K562 (cell line): ENCODE results near the gene NEURL2. TPM values are rescaled to one million over a fixed set of nuclear protein-coding genes. Genes with fewer than 3 reads are reported as not detected.

Experiments
- ATAC-seq: fragments of 200-7000 bp; cut with Tn5 transposase; 3 replicates; pipeline ENCODE4 v1.9.1; 2020; ENCODE audit warnings: moderate library complexity
- BruUV-seq: library from RNA; stranded (reverse); fragments of 400-500 nt; replicated peaks from 2 replicates; lab custom pipeline; 2021; lab: Mats Ljungman, UMichigan
- CTCF ChIA-PET: fragments of 300-600 bp; formaldehyde crosslinking; extraction: SDS; loops from one replicate; lab custom pipeline; 2021; ENCODE audit warnings: low intra/inter-chr PET ratio; lab: Yijun Ruan, JAX
- POLR2A ChIA-PET: fragments of 300-600, 350-650 bp; sonication (Branson Sonifier 250); formaldehyde crosslinking; extraction: SDS; loops from one replicate; lab custom pipeline; 2021; ENCODE audit warnings: antibody characterized with exemption, inconsistent platforms; lab: Yijun Ruan, JAX
- DNase-seq, 4 experiments: peaks; one replicate each; pipeline versions ENCODE4 v3.0.0 to v3.0.0-alpha.2; 2011 to 2018; ENCODE audit warnings: low spot score in 3 of 4, mixed read lengths in 3 of 4; ENCODE audit errors: extremely low read depth in 1 of 4
- FAIRE-seq: peaks from 2 replicates; lab custom pipeline; 2011; peaks lifted over from hg19 to GRCh38; lab: Jason Lieb, UNC
- H2AFZ ChIP-seq: 2 replicates; pipeline ENCODE4 v1.6.0; 2011; ENCODE audit warnings: low read depth, low read length, control low read depth, inconsistent platforms
- H3K27ac ChIP-seq: fragments of 200-600 bp; 3 replicates; pipeline ENCODE4 v1.8.0; 2011; ENCODE audit warnings: low read depth, mild to moderate bottlenecking, control low read depth, inconsistent platforms, low read length, moderate library complexity, mixed read lengths; ENCODE audit errors: extremely low read depth
- H3K27me3 ChIP-seq, 2 experiments: fragments of 300-600 bp in 1 of 2; 2 replicates in 1 of 2; 3 replicates in 1 of 2; pipeline versions ENCODE4 v1.6.0 to v1.8.0; 2011; ENCODE audit warnings: inconsistent platforms in 2 of 2, low read length in 2 of 2, mild to moderate bottlenecking in 1 of 2, mixed read lengths in 1 of 2, moderate library complexity in 1 of 2; ENCODE audit not compliant: control insufficient read depth in 2 of 2, insufficient read depth in 2 of 2
- H3K36me3 ChIP-seq: fragments of 300-600 bp; 3 replicates; pipeline ENCODE4 v1.8.0; 2011; ENCODE audit warnings: mild to moderate bottlenecking, low read length, inconsistent platforms; ENCODE audit not compliant: control insufficient read depth, insufficient read depth
- H3K4me1 ChIP-seq, 2 experiments: fragments of 200-600 bp in 1 of 2; replicated peaks in 1 of 2; 2 replicates in 1 of 2; 3 replicates in 1 of 2; pipeline versions ENCODE4 v1.5.1 to v1.8.0; 2011; ENCODE audit warnings: inconsistent platforms in 2 of 2, low read length in 2 of 2, mild to moderate bottlenecking in 1 of 2, mixed read lengths in 1 of 2, moderate library complexity in 1 of 2; ENCODE audit not compliant: control insufficient read depth in 2 of 2, insufficient read depth in 2 of 2
- H3K4me2 ChIP-seq: 2 replicates; pipeline ENCODE4 v1.6.1; 2011; ENCODE audit warnings: low read length, control low read depth, inconsistent platforms, mixed read lengths; ENCODE audit not compliant: insufficient read depth
- H3K4me3 ChIP-seq: fragments of 200-600 bp; sonication (generic), shearing (Covaris generic); 2 replicates; pipeline ENCODE4 v1.5.1; 2016; ENCODE audit warnings: control low read depth, inconsistent platforms
- H3K79me2 ChIP-seq: fragments of 200-600 bp; 3 replicates; pipeline ENCODE4 v1.8.0; 2011; ENCODE audit warnings: low read length, inconsistent platforms; ENCODE audit not compliant: control insufficient read depth, insufficient read depth
- H3K9ac ChIP-seq, 2 experiments: 2 replicates each; pipeline versions ENCODE4 v1.6.0 to v1.6.1; 2011; ENCODE audit warnings: low read depth in 2 of 2, low read length in 2 of 2, control low read depth in 1 of 2, inconsistent platforms in 1 of 2, mild to moderate bottlenecking in 1 of 2, mixed read lengths in 1 of 2; ENCODE audit not compliant: insufficient read depth in 1 of 2
- H3K9me1 ChIP-seq: one replicate; pipeline ENCODE4 v1.6.0; 2011; ENCODE audit warnings: inconsistent platforms, mild to moderate bottlenecking, low read length, moderate library complexity; ENCODE audit not compliant: control insufficient read depth, insufficient read depth
- H3K9me3 ChIP-seq: replicated peaks from 2 replicates; pipeline ENCODE4 v1.5.1; 2011; ENCODE audit warnings: low read depth, low read length, inconsistent platforms; ENCODE audit not compliant: control insufficient read depth, insufficient read depth
- H4K20me1 ChIP-seq: replicated peaks from 2 replicates; pipeline ENCODE4 v1.6.1; 2011; ENCODE audit warnings: low read length, inconsistent platforms, mixed read lengths; ENCODE audit not compliant: control insufficient read depth, insufficient read depth
- AFF1 ChIP-seq, 2 experiments: fragments of 450-650 bp; IDR thresholded peaks; 2 replicates each; pipeline ENCODE4 v1.6.1; 2018; ENCODE audit warnings: mild to moderate bottlenecking in 2 of 2, low read depth in 1 of 2; ENCODE audit not compliant: partially characterized antibody in 2 of 2
- ARHGAP35 ChIP-seq: fragments of 450-650 bp; IDR thresholded peaks from 2 replicates; pipeline ENCODE4 v1.6.1; 2018; ENCODE audit not compliant: partially characterized antibody
- CSDE1 ChIP-seq, 2 experiments: fragments of 450-650 bp; IDR thresholded peaks; 2 replicates each; pipeline ENCODE4 v1.6.1; 2016; ENCODE audit warnings: mild to moderate bottlenecking in 1 of 2
- FOS ChIP-seq: IDR thresholded peaks from 3 replicates; pipeline ENCODE4 v1.6.1; 2011; ENCODE audit not compliant: insufficient read length; ENCODE audit errors: extremely low read depth
- KDM1A ChIP-seq, 2 experiments: fragments of 450-650 bp; IDR thresholded peaks; 2 replicates each; pipeline ENCODE4 v1.6.1; 2016; ENCODE audit warnings: mild to moderate bottlenecking in 2 of 2
- NR2C1 ChIP-seq, 2 experiments: fragments of 450-650 bp; IDR thresholded peaks; 2 replicates each; pipeline ENCODE4 v1.6.1; 2017; ENCODE audit warnings: mild to moderate bottlenecking in 2 of 2, antibody characterized with exemption in 1 of 2, inconsistent platforms in 1 of 2, missing compliant biosample characterization in 1 of 2, missing genetic modification characterization in 1 of 2
- PBX2 ChIP-seq, 2 experiments: IDR thresholded peaks in 1 of 2; conservative IDR thresholded peaks in 1 of 2; 2 replicates each; pipeline ENCODE4 v1.6.1; 2016; ENCODE audit warnings: low read depth in 2 of 2, mild to moderate bottlenecking in 1 of 2, missing compliant biosample characterization in 1 of 2, missing genetic modification characterization in 1 of 2, moderate library complexity in 1 of 2
- PURB ChIP-seq: sonication (generic); formaldehyde crosslinking; IDR thresholded peaks from 2 replicates; pipeline ENCODE4 v1.9.0; 2021; ENCODE audit warnings: low read depth, mild to moderate bottlenecking, missing genetic modification reagents
- SMAD2 ChIP-seq: fragments of 150-350 bp; IDR thresholded peaks from 2 replicates; pipeline ENCODE4 v1.6.1; 2014; ENCODE audit warnings: low read depth, mild to moderate bottlenecking, low read length
- THAP12 ChIP-seq: fragments of 250-450 bp; sonication (Bioruptor Pico); IDR thresholded peaks from 2 replicates; pipeline ENCODE4 v1.9.0; 2021; ENCODE audit warnings: mild to moderate bottlenecking, inconsistent platforms
- WGBS: fragments of 100-300 bp; shearing (Covaris generic); methylation state at CpG from one replicate; pipeline ENCODE4 v1.1.6; 2016; ENCODE audit warnings: low coverage, mixed read lengths; ENCODE audit not compliant: insufficient coverage; ENCODE audit errors: missing lambda C conversion rate; 5-methylcytosine and 5-hydroxymethylcytosine counted together
- in situ Hi-C: fragments of 300-500 bp; cut with MboI; formaldehyde crosslinking; loops from 4 replicates; pipeline ENCODE4 v1.15.0; 2018; ENCODE audit warnings: inconsistent platforms, mixed read lengths
- intact Hi-C: fragments of 100-400 bp; cut with micrococcal nuclease; formaldehyde crosslinking; loops from 2 replicates; pipeline ENCODE4 v1.14.2; 2022
- polyA plus RNA-seq, 8 experiments: library from polyadenylated mRNA; depleted of rRNA in 4 of 8; stranded (reverse) in 5 of 8; unstranded in 3 of 8; fragments of >200 nt; fragmentation: Nextera tagmentation in 2 of 8; fragmentation: Illumina TruSeq in 1 of 8; extraction: Ambion mirVana in 2 of 8; extraction: Trizol in 1 of 8; gene quantifications; 2 replicates each; pipeline versions ENCODE4 v1.2.1 to v1.2.3, GENCODE V29; 2011 to 2014; ENCODE audit warnings: inconsistent platforms in 1 of 8, missing spikeins in 1 of 8
- total RNA-seq, 7 experiments: library from RNA; depleted of rRNA in 6 of 7; stranded (reverse); fragments of >200 nt in 6 of 7; fragmentation: Illumina TruSeq in 2 of 7; extraction: Trizol in 2 of 7; gene quantifications; 2 replicates each; pipeline versions ENCODE4 v1.2.1 to v1.2.3, GENCODE V29; 2011 to 2021; ENCODE audit warnings: low replicate concordance in 1 of 7

Gene NEURL2
- total and polyA plus RNA-seq, 9 of the 15 experiments (the other 6 are each of a cell fraction or from before 2014, with no cell fraction given): 0.22 to 1.9 (median 0.50) TPM; not detected in 1

- Histone ChIP-seq H3K9me3 (no peaks in the 10 kb centered on the region), H3K9ac (no peak overlapping the region), H3K9me1 (no peaks in the 10 kb centered on the region), H4K20me1 (peaks cover 27% of the 10 kb centered on the region), H3K4me3 (no peak overlapping the region), H3K79me2 (peaks cover 21% of the 10 kb centered on the region), H3K4me1 (peaks cover 12 to 26% of the 10 kb centered on the region in 2 experiments; a peak in 4 of 5 replicates), H3K36me3 (peaks cover 48% of the 10 kb centered on the region), H3K27ac (no peak overlapping the region), H2AFZ (no peak overlapping the region), H3K4me2 (no peak overlapping the region), H3K27me3 (no peaks in the 10 kb centered on the region)
- no peak for FAIRE-seq
- CTCF ChIA-PET: no interaction called here
- in situ Hi-C loops: no loop called here
- POLR2A ChIA-PET: interaction anchor here (1.1 to 3.4 kb wide), 3 partner anchors 14 to 27 kb away, joined by 3 to 12 read pairs (median 4); no protein-coding TSS in a partner anchor
- WGBS: 49% methylated on average over 2 of the region's 2 CpGs
- peak in 1 of 4 experiments; percentile 14 for DNase-seq
- intact Hi-C loops: loop anchor here (10.0 kb wide), 1 partner anchor 143 kb away; the partner anchor contains the start of genes DNTTIP1 and WFDC3
- no peak for ATAC-seq
- no TSS peak for BruUV-seq
- TF ChIP-seq NR2C1 (IDR thresholded peaks at IDR 0.05) (no peak), NR2C1 (tag; IDR thresholded peaks at IDR 0.05) (no peak), FOS (no peak), ARHGAP35 (no peak), SMAD2 (no peak), PURB (CRISPR knock-in tag) (no peak), THAP12 (CRISPR knock-in tag) (no peak), PBX2 (CRISPR knock-in tag; IDR thresholded peaks at IDR 0.05; ENCODE audit: low read depth) (no peak), PBX2 (tag; conservative IDR thresholded peaks at IDR 0.05; ENCODE audit: low read depth) (no peak), CSDE1 (IDR thresholded peaks at IDR 0.05) (no peak), AFF1 (IDR thresholded peaks at IDR 0.05; ENCODE audit: low read depth in 1 of 2, partially characterized antibody in 2 of 2) (no peak), KDM1A (IDR thresholded peaks at IDR 0.05) (peak; percentile 71 to 85; a peak in 3 of 4 replicates)
Measured at GRCh38 chr20:45937765-45938164, 46.8 kb upstream of the NEURL2 start.
